Parathyroid adenoma (tissue), 2 donors: ENCODE measurements around the gene AADACL3.

Experiments
- H2AFZ ChIP-seq: fragments of 300-600 bp; sonication (generic); one replicate; pipeline ENCODE4 v1.7.0; 2017; ENCODE audit warnings: antibody characterized with exemption, mild to moderate bottlenecking
- H3K27ac ChIP-seq: fragments of 300-600 bp; sonication (generic); one replicate; pipeline ENCODE4 v1.7.0; 2017
- H3K27me3 ChIP-seq: fragments of 300-600 bp; sonication (generic); one replicate; pipeline ENCODE4 v1.7.0; 2017; ENCODE audit warnings: low read length; ENCODE audit not compliant: control insufficient read depth, insufficient read depth
- H3K36me3 ChIP-seq: fragments of 300-600 bp; sonication (generic); one replicate; pipeline ENCODE4 v1.7.0; 2017; ENCODE audit warnings: low read length; ENCODE audit not compliant: control insufficient read depth, insufficient read depth
- H3K4me1 ChIP-seq: fragments of 300-600 bp; sonication (generic); one replicate; pipeline ENCODE4 v1.7.0; 2017; ENCODE audit warnings: control low read depth
- H3K4me2 ChIP-seq: fragments of 300-600 bp; sonication (generic); one replicate; pipeline ENCODE4 v1.7.0; 2017; ENCODE audit warnings: low read length
- H3K4me3 ChIP-seq: fragments of 300-600 bp; sonication (generic); one replicate; pipeline ENCODE4 v1.7.0; 2017; ENCODE audit warnings: low read depth, low read length
- H3K79me2 ChIP-seq: fragments of 300-600 bp; sonication (generic); one replicate; pipeline ENCODE4 v1.7.0; 2017; ENCODE audit warnings: control low read depth
- H3K9ac ChIP-seq: fragments of 300-600 bp; sonication (generic); one replicate; pipeline ENCODE4 v1.7.0; 2017; ENCODE audit warnings: mild to moderate bottlenecking
- H3K9me3 ChIP-seq: fragments of 300-600 bp; sonication (generic); one replicate; pipeline ENCODE4 v1.7.0; 2017; ENCODE audit warnings: low read length; ENCODE audit not compliant: control insufficient read depth
- TF ChIP-seq, protein P1 (sequence below): fragments of 300-600 bp; sonication (generic); IDR thresholded peaks from one replicate; pipeline ENCODE4 v1.7.0; 2017; ENCODE audit warnings: antibody characterized with exemption, mild to moderate bottlenecking
- donor health status: primary hyperparathyroidism.

AADACL3 gene

DNA sequence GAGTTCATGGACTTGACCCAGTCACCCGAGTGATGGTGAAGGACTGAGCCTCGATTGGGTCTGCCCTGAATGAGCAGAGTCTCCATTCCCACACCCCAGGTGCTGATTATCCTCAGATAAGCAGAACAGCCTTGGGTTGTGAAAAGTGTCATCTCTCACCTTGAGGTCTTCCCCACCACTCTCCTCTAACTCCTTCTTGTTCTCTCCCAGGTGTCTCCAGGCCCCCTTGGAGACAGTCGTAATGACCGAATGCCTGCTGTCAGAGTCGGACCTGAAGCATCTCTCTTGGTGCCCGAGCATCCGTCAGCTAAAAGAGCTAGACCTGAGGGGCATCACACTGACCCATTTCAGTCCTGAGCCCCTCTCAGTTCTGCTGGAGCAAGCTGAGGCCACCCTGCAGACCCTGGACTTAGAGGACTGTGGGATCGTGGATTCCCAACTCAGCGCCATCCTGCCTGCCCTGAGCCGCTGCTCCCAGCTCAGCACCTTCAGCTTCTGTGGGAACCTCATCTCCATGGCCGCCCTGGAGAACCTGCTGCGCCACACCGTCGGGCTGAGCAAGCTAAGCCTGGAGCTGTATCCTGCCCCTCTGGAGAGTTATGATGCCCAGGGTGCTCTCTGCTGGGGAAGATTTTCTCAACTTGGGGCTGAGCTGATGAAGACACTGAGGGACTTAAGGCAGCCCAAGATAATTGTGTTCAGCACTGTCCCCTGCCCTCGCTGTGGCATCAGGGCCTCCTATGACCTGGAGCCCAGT lies 61.1 kb downstream of the AADACL3 start:
- no peaks in the 10 kb centered on the region for H3K79me2 ChIP-seq
- no peaks in the 10 kb centered on the region for H3K36me3 ChIP-seq
- no peaks in the 10 kb centered on the region for H3K4me1 ChIP-seq
- no peak overlapping the region for H2AFZ ChIP-seq
- H3K9me3 ChIP-seq = no peaks in the 10 kb centered on the region
- H3K9ac ChIP-seq = no peak overlapping the region
- no peak overlapping the region for H3K27ac ChIP-seq
- no peak overlapping the region for H3K4me3 ChIP-seq
- TF ChIP-seq, protein P1, sequence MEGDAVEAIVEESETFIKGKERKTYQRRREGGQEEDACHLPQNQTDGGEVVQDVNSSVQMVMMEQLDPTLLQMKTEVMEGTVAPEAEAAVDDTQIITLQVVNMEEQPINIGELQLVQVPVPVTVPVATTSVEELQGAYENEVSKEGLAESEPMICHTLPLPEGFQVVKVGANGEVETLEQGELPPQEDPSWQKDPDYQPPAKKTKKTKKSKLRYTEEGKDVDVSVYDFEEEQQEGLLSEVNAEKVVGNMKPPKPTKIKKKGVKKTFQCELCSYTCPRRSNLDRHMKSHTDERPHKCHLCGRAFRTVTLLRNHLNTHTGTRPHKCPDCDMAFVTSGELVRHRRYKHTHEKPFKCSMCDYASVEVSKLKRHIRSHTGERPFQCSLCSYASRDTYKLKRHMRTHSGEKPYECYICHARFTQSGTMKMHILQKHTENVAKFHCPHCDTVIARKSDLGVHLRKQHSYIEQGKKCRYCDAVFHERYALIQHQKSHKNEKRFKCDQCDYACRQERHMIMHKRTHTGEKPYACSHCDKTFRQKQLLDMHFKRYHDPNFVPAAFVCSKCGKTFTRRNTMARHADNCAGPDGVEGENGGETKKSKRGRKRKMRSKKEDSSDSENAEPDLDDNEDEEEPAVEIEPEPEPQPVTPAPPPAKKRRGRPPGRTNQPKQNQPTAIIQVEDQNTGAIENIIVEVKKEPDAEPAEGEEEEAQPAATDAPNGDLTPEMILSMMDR = no peak
- H3K27me3 ChIP-seq = no peaks in the 10 kb centered on the region
- H3K4me2 ChIP-seq = no peak overlapping the region
